Mucosa of descending colon (tissue), 3 donors: Measurements from ENCODE around the gene BCL11B. TPM values are rescaled to one million over a fixed set of nuclear protein-coding genes. Genes with fewer than 3 reads are reported as not detected.

Experiments
- ATAC-seq: fragments of 200-7000 bp; cut with Tn5 transposase; one replicate; pipeline ENCODE4 v1.9.1; 2020; ENCODE audit warnings: mild to moderate bottlenecking, moderate library complexity
- DNase-seq, 3 donors: peaks; one replicate each; pipeline ENCODE4 v3.0.0-alpha.2; 2020
- H3K36me3 ChIP-seq: fragments of 200-600 bp; one replicate; pipeline ENCODE4 v1.8.0; 2021; ENCODE audit warnings: low read depth, mild to moderate bottlenecking
- H3K4me1 ChIP-seq: fragments of 200-600 bp; one replicate; pipeline ENCODE4 v1.8.0; 2021; ENCODE audit warnings: low read depth, mild to moderate bottlenecking
- H3K4me3 ChIP-seq: fragments of 200-600 bp; one replicate; pipeline ENCODE4 v1.8.0; 2021; ENCODE audit warnings: mild to moderate bottlenecking
- H3K9me3 ChIP-seq: fragments of 200-600 bp; one replicate; pipeline ENCODE4 v1.8.0; 2021; ENCODE audit warnings: mild to moderate bottlenecking
- CTCF ChIP-seq: fragments of 200-600 bp; IDR thresholded peaks from one replicate; pipeline ENCODE4 v1.8.0; 2022; ENCODE audit warnings: antibody characterized with exemption, mild to moderate bottlenecking
- intact Hi-C, 2 donors: fragments of 100-400 bp; cut with DNase I in 1 of 2; cut with micrococcal nuclease in 1 of 2; formaldehyde crosslinking; loops; one replicate each; pipeline versions ENCODE4 v1.11.0 to v1.11.1; 2022; cut with DNase I, micrococcal nuclease
- total RNA-seq, 3 donors: library from RNA; stranded (reverse); fragmentation: NEBNext Ultra II Directional in 2 of 3; extraction: Animal tissue kit (Norgen Biotek cat#: 25700) in 2 of 3; gene quantifications; one replicate each; pipeline versions ENCODE4 v1.2.1 to v1.2.4, GENCODE V29; 2021 to 2023
- donor health status: DM: no; HTN: no; CAD: no; lungs with moderate emphysema.
- donor health status: DM: no; HTN: no; CAD: no.
- donor health status: DM: no; HTN: yes; CAD: no.

Gene BCL11B
- total RNA-seq, 3 donors from 2014 or later: 2.5 to 5.6 (median 4.9) TPM

- Histone ChIP-seq H3K4me3 (no peak overlapping the region), H3K9me3 (no peaks in the 10 kb centered on the region), H3K4me1 (no peaks in the 10 kb centered on the region), H3K36me3 (no peaks in the 10 kb centered on the region)
- TF ChIP-seq CTCF: no peak
- ATAC-seq (no peak), DNase-seq (no peak)
- intact Hi-C loops: no loop called here
Measured at GRCh38 chr14:99202516-99202915, 69.5 kb downstream of the BCL11B start.

DNA sequence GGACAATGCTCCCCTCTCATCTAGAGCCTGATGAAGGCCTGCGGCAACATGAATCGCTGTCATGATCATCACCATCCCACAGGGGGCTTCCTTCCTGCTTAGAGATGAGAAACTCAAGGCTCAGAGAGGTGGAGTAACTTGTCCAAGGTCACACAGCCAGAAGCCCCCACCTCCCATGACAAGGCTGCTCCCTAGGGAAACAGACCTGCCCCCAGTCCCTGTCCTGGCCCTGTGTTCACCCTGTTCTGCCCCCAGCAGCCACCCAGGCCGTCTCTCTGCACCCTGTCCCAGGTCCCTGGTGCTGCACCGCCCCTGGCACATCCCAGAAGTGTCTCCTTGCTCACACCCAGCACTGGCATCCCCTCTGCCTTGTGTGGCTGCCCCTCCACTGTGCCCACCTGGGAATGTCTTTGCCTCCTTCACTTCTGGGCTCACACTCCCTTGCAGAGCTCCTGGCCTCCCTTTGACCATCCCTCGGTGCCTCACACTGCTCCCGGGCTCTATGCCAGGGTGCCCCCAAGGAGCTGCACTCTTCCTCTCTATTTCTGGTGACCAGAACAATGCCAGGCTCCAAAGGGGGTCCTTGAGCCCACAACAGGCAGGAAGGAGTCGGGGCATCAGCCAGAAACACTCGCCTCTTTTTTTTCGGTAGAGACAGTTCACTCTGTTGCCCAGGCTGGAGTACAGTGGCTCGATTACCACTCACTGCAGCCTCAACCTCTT, 70.5 kb downstream of the BCL11B start:
- Histone ChIP-seq H3K4me1 (no peaks in the 10 kb centered on the region), H3K4me3 (no peak overlapping the region), H3K36me3 (no peaks in the 10 kb centered on the region), H3K9me3 (no peaks in the 10 kb centered on the region)
- TF ChIP-seq CTCF: no peak
- DNase-seq: no peak
- ATAC-seq: no peak
- intact Hi-C loops: no loop called here

DNA sequence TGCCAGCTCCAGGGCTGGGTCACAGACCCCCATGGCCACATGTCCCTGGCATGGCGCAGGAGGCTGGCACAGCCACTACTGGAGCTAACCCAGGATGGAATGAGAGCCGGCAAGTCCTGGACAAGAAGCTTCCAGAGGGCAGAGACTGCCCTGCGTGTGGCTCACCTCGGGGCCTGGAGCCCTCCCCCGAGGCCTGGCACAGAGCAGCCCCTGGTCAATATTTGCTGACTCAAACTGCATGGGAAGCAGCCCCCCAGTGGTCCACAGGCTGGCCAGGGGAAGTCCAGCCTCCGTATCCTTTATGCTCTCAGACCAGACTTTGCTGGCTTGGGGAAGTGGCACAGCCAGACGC, 71.4 kb downstream of the BCL11B start:
- H3K4me3 ChIP-seq: no peak overlapping the region
- no peaks in the 10 kb centered on the region for H3K9me3 ChIP-seq
- DNase-seq (no peak), ATAC-seq (no peak)
- TF ChIP-seq CTCF: no peak
- intact Hi-C loops: no loop called here
- no peaks in the 10 kb centered on the region for H3K36me3 ChIP-seq
- H3K4me1 ChIP-seq: no peaks in the 10 kb centered on the region

DNA sequence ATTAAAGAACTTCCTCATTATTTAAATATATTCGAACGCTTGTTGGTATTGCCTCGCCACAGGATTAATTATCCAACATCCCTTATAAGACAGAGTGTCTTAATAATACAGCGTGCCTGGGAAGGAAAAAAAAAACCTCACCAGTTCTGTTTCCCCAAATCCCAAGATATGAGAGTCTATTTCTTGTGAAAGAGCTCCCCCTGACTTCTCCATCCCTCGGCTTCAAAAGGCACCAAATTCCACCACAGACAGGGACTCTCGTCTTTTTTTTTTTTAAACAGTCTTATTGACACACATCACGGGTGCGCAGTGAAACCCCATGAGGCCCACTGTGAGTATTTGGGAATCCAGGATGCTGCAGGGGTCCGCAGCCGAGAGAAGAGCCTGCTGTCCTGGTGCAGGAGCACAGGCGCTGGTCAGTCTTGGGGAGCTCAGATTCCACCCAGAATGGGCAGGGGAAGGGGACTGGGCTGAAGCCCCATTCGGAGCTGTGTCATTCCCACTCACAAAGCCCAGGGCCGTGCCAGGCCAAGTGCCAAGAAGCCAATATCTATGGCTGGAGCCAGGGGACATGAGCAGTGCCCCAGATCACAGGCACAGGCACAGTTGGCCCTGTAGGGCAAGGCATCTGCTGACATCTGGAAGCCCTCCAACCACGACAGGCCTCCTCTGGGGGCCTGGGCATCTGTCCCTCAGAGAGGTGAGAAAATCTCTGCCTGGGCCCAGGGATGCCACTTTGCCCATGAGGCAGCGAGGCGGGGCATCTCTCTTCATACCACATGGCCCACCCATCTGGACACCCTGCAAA, 71.9 kb downstream of the BCL11B start:
- Histone ChIP-seq H3K4me3 (no peak overlapping the region), H3K4me1 (no peaks in the 10 kb centered on the region), H3K36me3 (no peaks in the 10 kb centered on the region), H3K9me3 (no peaks in the 10 kb centered on the region)
- TF ChIP-seq CTCF: no peak
- DNase-seq: no peak
- intact Hi-C loops: no loop called here
- ATAC-seq: no peak

GRCh38 chr14:99198746-99199502, 73.1 kb downstream of the BCL11B start:
- no peak for ATAC-seq
- no peaks in the 10 kb centered on the region for H3K36me3 ChIP-seq
- TF ChIP-seq CTCF: no peak
- no peaks in the 10 kb centered on the region for H3K9me3 ChIP-seq
- DNase-seq: no peak
- H3K4me1 ChIP-seq: no peaks in the 10 kb centered on the region
- no peak overlapping the region for H3K4me3 ChIP-seq
- intact Hi-C loops: no loop called here
